Measurements from ENCODE around the gene LIMS2. TPM values are rescaled to one million over a fixed set of nuclear protein-coding genes. Genes with fewer than 3 reads are reported as not detected.

Gene LIMS2
- total RNA-seq, 6 experiments from 2014 or later, result 47.8 to 65.0 (median 59.1) TPM

GRCh38 chr2:127612111-127612822 lies 63.1 kb downstream of the LIMS2 start:
- Mint-ChIP-seq H3K4me1 (ENCODE audit: low read depth) (peaks cover 34% of the 10 kb centered on the region), H3K27ac (no peak overlapping the region), H3K4me3 (no peak overlapping the region), H3K9me3 (peaks cover 17% of the 10 kb centered on the region), H3K27me3 (ENCODE audit: insufficient read depth) (peaks cover 3% of the 10 kb centered on the region), H3K36me3 (ENCODE audit: low read depth) (peaks cover 27% of the 10 kb centered on the region)
- DNase-seq, result no peak
- TF ChIP-seq CTCF (IDR thresholded peaks at IDR 0.05), result no peak

- TF ChIP-seq CTCF (IDR thresholded peaks at IDR 0.05), result no peak
- H3K4me1 Mint-ChIP-seq (ENCODE audit: low read depth), result peaks cover 24% of the 10 kb centered on the region
- no peak for DNase-seq
- no peak overlapping the region for H3K27ac Mint-ChIP-seq
- peaks cover 3% of the 10 kb centered on the region for H3K27me3 Mint-ChIP-seq (ENCODE audit: insufficient read depth)
- H3K9me3 Mint-ChIP-seq, result peaks cover 17% of the 10 kb centered on the region
- H3K4me3 Mint-ChIP-seq, result no peak overlapping the region
- H3K36me3 Mint-ChIP-seq (ENCODE audit: low read depth), result peaks cover 27% of the 10 kb centered on the region
These were observed 64.0 kb downstream of the LIMS2 start for GRCh38 chr2:127611076-127611925.

- H3K27me3 Mint-ChIP-seq (ENCODE audit: insufficient read depth), result peaks cover 3% of the 10 kb centered on the region
- no peak overlapping the region for H3K4me3 Mint-ChIP-seq
- no peak overlapping the region for H3K27ac Mint-ChIP-seq
- no peak for DNase-seq
- peaks cover 17% of the 10 kb centered on the region for H3K4me1 Mint-ChIP-seq (ENCODE audit: low read depth)
- peaks cover 17% of the 10 kb centered on the region for H3K9me3 Mint-ChIP-seq
- no peak for TF ChIP-seq CTCF (IDR thresholded peaks at IDR 0.05)
- H3K36me3 Mint-ChIP-seq (ENCODE audit: low read depth), result peaks cover 27% of the 10 kb centered on the region
These were observed 64.8 kb downstream of the LIMS2 start for GRCh38 chr2:127610561-127610960.

GRCh38 chr2:127609818-127610217 lies 65.5 kb downstream of the LIMS2 start:
- H3K27ac Mint-ChIP-seq, result no peak overlapping the region
- TF ChIP-seq CTCF (IDR thresholded peaks at IDR 0.05), result no peak

GRCh38 chr2:127609031-127609751 lies 66.1 kb downstream of the LIMS2 start:
- Mint-ChIP-seq H3K27ac (no peak overlapping the region), H3K9me3 (peaks cover 21% of the 10 kb centered on the region), H3K4me1 (ENCODE audit: low read depth) (peaks cover 3% of the 10 kb centered on the region), H3K27me3 (ENCODE audit: insufficient read depth) (no peaks in the 10 kb centered on the region; the same call in 1 of the 2 replicates), H3K4me3 (no peak overlapping the region), H3K36me3 (ENCODE audit: low read depth) (peaks cover 35% of the 10 kb centered on the region)
- no peak for DNase-seq
- no peak for TF ChIP-seq CTCF (IDR thresholded peaks at IDR 0.05)

More at GRCh38 chr2:127609818-127610217, 65.5 kb downstream of the LIMS2 start:
- no peak overlapping the region for H3K4me3 Mint-ChIP-seq
- H3K9me3 Mint-ChIP-seq, result peaks cover 17% of the 10 kb centered on the region
- no peaks in the 10 kb centered on the region; the same call in 1 of the 2 replicates for H3K27me3 Mint-ChIP-seq (ENCODE audit: insufficient read depth)
- DNase-seq, result no peak
- H3K36me3 Mint-ChIP-seq (ENCODE audit: low read depth), result peaks cover 28% of the 10 kb centered on the region
- H3K4me1 Mint-ChIP-seq (ENCODE audit: low read depth), result peaks cover 9% of the 10 kb centered on the region
